WI38 (cell line): ENCODE results near the gene SRSF10.

Source experiments
- H3K4me3 ChIP-seq: 2 replicates; pipeline ENCODE4 v1.5.1; 2011; ENCODE audit warnings: low read depth, mild to moderate bottlenecking, control low read depth, low read length
- TF ChIP-seq, protein P1 (sequence below): IDR thresholded peaks from 2 replicates; pipeline ENCODE4 v1.5.1; 2012; ENCODE audit warnings: low read depth, mild to moderate bottlenecking, control low read depth, low read length

Gene SRSF10

DNA sequence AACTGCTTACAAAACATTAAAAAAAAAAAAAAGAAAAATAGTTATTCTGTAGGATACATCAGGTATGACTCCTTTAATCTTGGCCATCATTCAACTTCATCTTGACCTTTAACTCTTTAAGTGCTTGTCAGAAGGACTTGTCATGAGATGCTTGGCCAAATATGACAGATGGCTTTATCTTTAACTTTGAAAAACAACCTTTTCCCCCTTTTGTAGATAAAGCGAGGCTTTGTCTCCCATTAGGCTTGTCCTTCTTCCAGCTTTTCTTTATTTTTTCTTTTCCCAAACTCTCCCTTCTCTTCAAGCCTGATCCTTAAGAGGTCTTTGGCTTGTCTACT, 2.3 kb downstream of the SRSF10 start:
- peak overlapping the region; percentile 8; the same call in 1 of the 2 replicates for H3K4me3 ChIP-seq
- TF ChIP-seq, protein P1, sequence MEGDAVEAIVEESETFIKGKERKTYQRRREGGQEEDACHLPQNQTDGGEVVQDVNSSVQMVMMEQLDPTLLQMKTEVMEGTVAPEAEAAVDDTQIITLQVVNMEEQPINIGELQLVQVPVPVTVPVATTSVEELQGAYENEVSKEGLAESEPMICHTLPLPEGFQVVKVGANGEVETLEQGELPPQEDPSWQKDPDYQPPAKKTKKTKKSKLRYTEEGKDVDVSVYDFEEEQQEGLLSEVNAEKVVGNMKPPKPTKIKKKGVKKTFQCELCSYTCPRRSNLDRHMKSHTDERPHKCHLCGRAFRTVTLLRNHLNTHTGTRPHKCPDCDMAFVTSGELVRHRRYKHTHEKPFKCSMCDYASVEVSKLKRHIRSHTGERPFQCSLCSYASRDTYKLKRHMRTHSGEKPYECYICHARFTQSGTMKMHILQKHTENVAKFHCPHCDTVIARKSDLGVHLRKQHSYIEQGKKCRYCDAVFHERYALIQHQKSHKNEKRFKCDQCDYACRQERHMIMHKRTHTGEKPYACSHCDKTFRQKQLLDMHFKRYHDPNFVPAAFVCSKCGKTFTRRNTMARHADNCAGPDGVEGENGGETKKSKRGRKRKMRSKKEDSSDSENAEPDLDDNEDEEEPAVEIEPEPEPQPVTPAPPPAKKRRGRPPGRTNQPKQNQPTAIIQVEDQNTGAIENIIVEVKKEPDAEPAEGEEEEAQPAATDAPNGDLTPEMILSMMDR: no peak

DNA sequence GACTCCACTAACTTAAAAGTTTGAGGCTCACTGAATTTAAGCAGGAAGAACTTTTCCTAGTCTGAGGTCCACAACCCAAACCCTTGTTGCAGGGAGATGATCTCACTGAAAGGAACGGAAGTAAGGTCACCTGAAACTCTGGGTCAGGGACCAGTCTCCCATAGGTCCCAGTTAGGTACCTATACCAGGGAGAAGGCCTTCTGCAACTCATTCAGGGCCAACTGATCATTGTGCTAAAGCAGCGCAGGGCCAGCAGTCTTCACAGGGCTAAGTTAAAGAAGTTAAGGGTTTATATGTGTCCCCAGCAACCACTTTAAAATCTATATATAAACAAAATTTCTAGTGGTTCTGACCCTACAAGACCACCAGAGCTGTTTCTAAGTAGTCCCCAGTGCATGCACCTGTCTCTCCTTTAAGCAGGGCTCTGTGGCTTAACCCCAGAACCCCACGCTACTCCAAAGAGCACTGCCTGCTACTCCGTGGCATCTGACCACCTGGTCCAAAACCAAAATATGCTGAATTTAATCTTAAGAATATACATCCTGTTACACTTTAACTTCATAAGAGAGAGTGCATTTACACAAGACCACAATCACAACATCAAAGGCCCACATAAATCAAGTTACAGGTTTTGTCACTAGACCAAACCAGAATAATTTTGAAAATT, 2.8 kb downstream of the SRSF10 start:
- TF ChIP-seq, protein P1: no peak
- H3K4me3 ChIP-seq: no peak overlapping the region

DNA sequence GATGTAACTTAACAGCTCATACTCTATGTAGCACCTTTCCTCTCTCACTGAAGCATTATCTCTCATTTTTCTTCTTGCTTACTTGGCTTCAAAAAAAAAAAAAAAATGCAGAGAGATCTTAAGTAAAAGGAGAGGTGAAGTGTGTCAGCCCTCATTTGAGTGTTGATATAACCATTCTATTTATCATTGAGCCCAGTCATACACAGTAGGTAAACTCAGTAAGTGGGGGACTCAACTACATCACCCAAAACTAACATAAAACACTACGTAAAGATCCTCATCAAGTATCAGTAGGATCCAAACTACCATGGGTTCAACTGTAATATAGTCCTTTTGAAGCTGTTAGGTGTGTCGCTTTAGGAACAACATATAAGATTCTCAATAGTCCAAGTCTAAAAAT, 12.3 kb downstream of the SRSF10 start:
- no peak overlapping the region for H3K4me3 ChIP-seq
- TF ChIP-seq, protein P1: no peak

DNA sequence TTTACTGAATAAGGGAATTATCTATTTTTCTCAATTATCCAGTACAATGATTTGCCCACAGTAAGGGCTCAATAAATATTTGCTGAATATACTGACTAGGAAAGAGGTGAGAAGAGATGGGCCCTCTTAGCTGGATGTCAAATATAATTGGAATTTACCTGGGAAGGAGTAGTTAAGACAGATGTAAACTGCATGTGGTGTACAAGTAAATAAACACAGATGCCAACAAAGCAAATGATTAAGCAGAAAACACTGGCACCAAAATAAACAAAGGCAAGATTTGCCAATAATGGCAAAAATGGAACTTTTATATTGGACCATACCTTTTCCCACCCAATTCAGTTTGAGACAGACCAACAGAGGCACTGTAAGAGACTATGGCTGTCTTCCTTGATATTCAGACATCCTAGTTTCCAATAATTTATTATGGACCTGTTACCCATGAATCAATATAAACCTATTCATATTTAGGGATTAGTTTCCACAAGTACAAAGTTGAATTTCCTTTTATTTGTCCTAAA, 13.1 kb downstream of the SRSF10 start:
- TF ChIP-seq, protein P1: no peak
- no peak overlapping the region for H3K4me3 ChIP-seq

DNA sequence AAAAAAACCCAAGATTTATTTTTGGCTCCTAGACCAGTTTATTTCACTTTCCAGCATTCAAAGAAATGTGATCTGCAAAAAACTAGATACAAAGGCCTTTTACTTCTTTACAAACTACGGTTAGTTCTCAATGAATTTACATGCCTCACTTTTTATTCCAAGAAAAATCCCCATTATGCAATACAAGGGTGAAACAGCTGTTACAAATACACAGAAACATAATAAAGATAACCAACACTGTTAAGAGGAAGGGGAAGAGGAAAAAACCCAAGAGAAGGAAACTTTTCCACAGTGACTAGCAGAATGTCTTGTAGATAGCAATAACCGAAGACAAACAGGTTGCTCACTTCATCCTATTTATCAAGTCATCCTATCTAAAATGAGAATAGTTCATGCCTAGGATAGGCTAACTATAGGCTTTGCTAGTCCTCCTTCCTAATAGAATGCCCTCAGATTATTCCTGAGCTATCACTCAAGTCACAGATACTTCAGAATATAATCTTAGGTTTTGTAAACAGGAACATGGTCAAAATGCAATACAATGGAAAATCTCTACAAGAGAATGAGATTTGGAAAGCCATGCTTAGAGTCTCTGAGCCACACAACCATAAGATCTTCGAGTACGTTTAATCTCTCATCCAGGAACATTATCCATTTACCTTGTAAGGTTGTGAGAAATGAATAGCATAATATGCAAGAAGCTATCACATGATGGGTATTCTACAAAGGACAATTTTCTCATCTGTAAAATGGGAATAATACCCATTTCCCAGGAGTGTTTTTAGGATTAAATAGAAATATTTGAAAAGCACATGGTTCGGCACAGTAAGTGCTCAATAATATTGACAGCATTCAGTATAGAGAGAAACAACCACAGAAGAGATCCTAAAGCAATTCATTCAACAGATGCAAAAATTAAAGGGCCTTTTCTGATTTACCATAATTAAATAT, 15.1 kb downstream of the SRSF10 start:
- no peak overlapping the region for H3K4me3 ChIP-seq
- TF ChIP-seq, protein P1: no peak

DNA sequence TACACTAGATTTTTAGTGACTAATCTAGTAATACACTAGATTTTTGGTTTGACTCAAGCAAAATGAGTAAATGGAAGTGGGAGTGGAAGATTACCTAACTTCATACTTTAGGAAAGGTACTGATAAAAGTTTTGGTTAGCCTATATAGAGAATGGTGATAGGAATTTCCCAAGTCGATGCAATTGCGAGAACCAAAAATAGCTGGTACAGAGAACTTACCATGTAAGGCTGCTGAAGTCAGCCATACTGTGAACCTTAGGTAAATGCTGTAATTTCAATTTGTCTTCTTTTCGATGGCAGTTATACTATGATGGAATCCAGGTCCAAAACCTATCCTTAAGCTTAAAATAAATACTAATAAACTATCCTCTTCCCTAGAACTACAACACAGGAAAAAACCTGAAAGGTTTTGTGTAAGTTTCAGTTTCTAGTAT, 15.9 kb downstream of the SRSF10 start:
- TF ChIP-seq, protein P1: no peak
- H3K4me3 ChIP-seq: no peak overlapping the region
